IMR-90 (cell line): ENCODE data around the gene CALY. TPM values are rescaled to one million over a fixed set of nuclear protein-coding genes. Genes with fewer than 3 reads are reported as not detected.

ENCODE experiments used
- ATAC-seq: fragments of 200-7000 bp; cut with Tn5 transposase; 2 replicates; pipeline ENCODE4 v1.9.1; 2020; ENCODE audit warnings: low read depth, mild to moderate bottlenecking, moderate library complexity
- BruUV-seq: library from RNA; stranded (reverse); fragments of 400-500 nt; replicated peaks from 2 replicates; lab custom pipeline; 2021; lab: Mats Ljungman, UMichigan
- CTCF ChIA-PET: fragments of 300-600 bp; formaldehyde crosslinking; extraction: SDS; loops from one replicate; lab custom pipeline; 2021; ENCODE audit warnings: antibody characterized with exemption; lab: Yijun Ruan, JAX
- POLR2A ChIA-PET: fragments of 300-600 bp; sonication (Branson Sonifier 250); formaldehyde crosslinking; loops from one replicate; lab custom pipeline; 2022; ENCODE audit warnings: antibody characterized with exemption; ENCODE audit not compliant: unreplicated experiment; lab: Charles Lee
- DNase-seq: peaks from one replicate; pipeline ENCODE4 v3.0.0; 2013
- H2AFZ ChIP-seq: replicated peaks from 2 replicates; pipeline ENCODE3; 2013; ENCODE audit warnings: low read length, mild to moderate bottlenecking; ENCODE audit not compliant: poor library complexity
- H2AK5ac ChIP-seq: 2 replicates; pipeline ENCODE4 v1.6.1; 2013; ENCODE audit warnings: low read depth, low read length, inconsistent platforms
- H2AK9ac ChIP-seq: replicated peaks from 2 replicates; pipeline ENCODE3; 2013; ENCODE audit warnings: mild to moderate bottlenecking, low read depth, low read length, moderate library complexity; ENCODE audit not compliant: poor library complexity
- H2BK120ac ChIP-seq: 2 replicates; pipeline ENCODE4 v1.6.1; 2013; ENCODE audit warnings: low read depth, low read length, inconsistent platforms
- H2BK15ac ChIP-seq: 3 replicates; pipeline ENCODE4 v1.6.1; 2013; ENCODE audit warnings: low read depth, low read length, inconsistent platforms
- H2BK20ac ChIP-seq: 2 replicates; pipeline ENCODE4 v1.6.1; 2013; ENCODE audit warnings: low read depth, mild to moderate bottlenecking, inconsistent platforms, low read length, moderate library complexity
- H2BK5ac ChIP-seq: 2 replicates; pipeline ENCODE4 v1.6.1; 2013; ENCODE audit warnings: mild to moderate bottlenecking, low read depth, low read length, inconsistent platforms; ENCODE audit not compliant: poor library complexity, severe bottlenecking
- H3K14ac ChIP-seq: replicated peaks from 2 replicates; pipeline ENCODE4 v1.6.1; 2013; ENCODE audit warnings: low read depth, low read length, inconsistent platforms
- H3K18ac ChIP-seq: 2 replicates; pipeline ENCODE4 v1.6.1; 2013; ENCODE audit warnings: low read depth, low read length, control low read depth
- H3K23ac ChIP-seq: 2 replicates; pipeline ENCODE4 v1.6.1; 2013; ENCODE audit warnings: low read depth, low read length, inconsistent platforms
- H3K27ac ChIP-seq: 2 replicates; pipeline ENCODE4 v1.5.1; 2013; ENCODE audit warnings: mild to moderate bottlenecking, control low read depth, low read length; ENCODE audit not compliant: insufficient read depth
- H3K27me3 ChIP-seq: 2 replicates; pipeline ENCODE4 v1.6.1; 2013; ENCODE audit warnings: low read length; ENCODE audit not compliant: control insufficient read depth, insufficient read depth
- H3K36me3 ChIP-seq: 2 replicates; pipeline ENCODE4 v1.6.1; 2013; ENCODE audit warnings: low read length, mixed read lengths; ENCODE audit not compliant: control insufficient read depth, insufficient read depth
- H3K4ac ChIP-seq: 2 replicates; pipeline ENCODE4 v1.6.1; 2013; ENCODE audit warnings: low read depth, low read length, inconsistent platforms
- H3K4me1 ChIP-seq: 2 replicates; pipeline ENCODE4 v1.6.1; 2013; ENCODE audit warnings: low read length, mixed read lengths; ENCODE audit not compliant: control insufficient read depth, insufficient read depth
- H3K4me2 ChIP-seq: 2 replicates; pipeline ENCODE4 v1.6.1; 2013; ENCODE audit warnings: low read depth, mild to moderate bottlenecking, control low read depth, low read length, moderate library complexity
- H3K4me3 ChIP-seq: 2 replicates; pipeline ENCODE4 v1.5.1; 2013; ENCODE audit warnings: low read depth, mild to moderate bottlenecking, control low read depth, low read length, moderate library complexity; ENCODE audit not compliant: insufficient read depth
- H3K56ac ChIP-seq: 2 replicates; pipeline ENCODE4 v1.6.1; 2013; ENCODE audit warnings: low read length, inconsistent platforms; ENCODE audit not compliant: insufficient read depth; ENCODE audit errors: extremely low read depth
- H3K79me1 ChIP-seq, 2 experiments: 2 replicates each; pipeline ENCODE4 v1.6.1; 2013; ENCODE audit warnings: low read length in 2 of 2, inconsistent platforms in 1 of 2, low read depth in 1 of 2
- H3K9ac ChIP-seq: 2 replicates; pipeline ENCODE4 v1.6.1; 2013; ENCODE audit warnings: low read depth, low read length, control low read depth
- H3K9me1 ChIP-seq: 2 replicates; pipeline ENCODE4 v1.6.1; 2013; ENCODE audit warnings: low read length, inconsistent platforms; ENCODE audit not compliant: insufficient read depth
- H3K9me3 ChIP-seq: 2 replicates; pipeline ENCODE4 v1.6.1; 2013; ENCODE audit warnings: low read length; ENCODE audit not compliant: control insufficient read depth, insufficient read depth
- H4K20me1 ChIP-seq: 2 replicates; pipeline ENCODE4 v1.6.1; 2013; ENCODE audit warnings: low read length, inconsistent platforms; ENCODE audit not compliant: insufficient read depth
- H4K5ac ChIP-seq: 2 replicates; pipeline ENCODE4 v1.6.1; 2013; ENCODE audit warnings: mild to moderate bottlenecking, low read depth, low read length, control low read depth
- H4K8ac ChIP-seq, 2 experiments: 2 replicates each; pipeline ENCODE4 v1.6.1; 2013; ENCODE audit warnings: low read depth in 2 of 2, low read length in 2 of 2, control low read depth in 1 of 2, inconsistent platforms in 1 of 2
- H4K91ac ChIP-seq: 2 replicates; pipeline ENCODE4 v1.6.1; 2013; ENCODE audit warnings: low read depth, low read length, inconsistent platforms; ENCODE audit not compliant: insufficient read depth
- BHLHE40 ChIP-seq: fragments of 150-350 bp; IDR thresholded peaks from 2 replicates; pipeline ENCODE4 v1.6.1; 2016; ENCODE audit warnings: mild to moderate bottlenecking, low read depth, low read length
- CHD1 ChIP-seq: IDR thresholded peaks from 2 replicates; pipeline ENCODE4 v1.6.1; 2012; ENCODE audit warnings: low read depth, low read length, improper control_type of control experiment
- FOS ChIP-seq: fragments of 150-350 bp; IDR thresholded peaks from 2 replicates; pipeline ENCODE4 v1.6.1; 2016; ENCODE audit warnings: low read depth, low read length
- MAFK ChIP-seq: IDR thresholded peaks from 2 replicates; pipeline ENCODE4 v1.6.1; 2012; ENCODE audit warnings: low read depth, low read length, improper control_type of control experiment
- MAZ ChIP-seq: IDR thresholded peaks from 2 replicates; pipeline ENCODE4 v1.6.1; 2012; ENCODE audit warnings: low read depth, mild to moderate bottlenecking, low read length, improper control_type of control experiment, moderate library complexity, borderline replicate concordance
- MXI1 ChIP-seq: IDR thresholded peaks from 2 replicates; pipeline ENCODE4 v1.6.1; 2012; ENCODE audit warnings: low read depth, mild to moderate bottlenecking, low read length, moderate library complexity, borderline replicate concordance
- NFE2L2 ChIP-seq: fragments of 150-350 bp; IDR thresholded peaks from 2 replicates; pipeline ENCODE4 v1.6.1; 2016; ENCODE audit warnings: low read depth, mild to moderate bottlenecking, low read length
- POLR2A ChIP-seq: IDR thresholded peaks from 2 replicates; pipeline ENCODE4 v1.6.1; 2012; ENCODE audit warnings: mild to moderate bottlenecking, low read depth, low read length
- RAD21 ChIP-seq: IDR thresholded peaks from 2 replicates; pipeline ENCODE4 v1.6.1; 2012; ENCODE audit warnings: low read length, improper control_type of control experiment
- RCOR1 ChIP-seq: IDR thresholded peaks from 2 replicates; pipeline ENCODE4 v1.6.1; 2012; ENCODE audit warnings: mild to moderate bottlenecking, low read length, improper control_type of control experiment; ENCODE audit not compliant: insufficient replicate concordance
- RFX5 ChIP-seq: IDR thresholded peaks from 2 replicates; pipeline ENCODE4 v1.8.0; 2012; ENCODE audit warnings: low read depth, mild to moderate bottlenecking, low read length, moderate library complexity
- SMC3 ChIP-seq: fragments of 150-350 bp; IDR thresholded peaks from 2 replicates; pipeline ENCODE4 v1.6.1; 2016; ENCODE audit warnings: low read depth, mild to moderate bottlenecking, antibody characterized with exemption, low read length, moderate library complexity
- WGBS, 2 experiments: methylation state at CpG; one replicate each; pipeline versions ENCODE4 v1.1.5 to v1.1.7; 2013; ENCODE audit warnings: missing lambda C conversion rate in 2 of 2; ENCODE audit not compliant: insufficient read length in 1 of 2; ENCODE audit errors: extremely low coverage in 2 of 2; 5-methylcytosine and 5-hydroxymethylcytosine counted together
- dilution Hi-C: fragments of 300-500 bp; cut with HindIII; formaldehyde crosslinking; loops from one replicate; pipeline ENCODE4 v1.14.3; 2018; ENCODE audit warnings: low sequenced_read_pairs; ENCODE audit not compliant: unreplicated experiment
- in situ Hi-C: fragments of 300-500 bp; cut with MboI; formaldehyde crosslinking; loops from 3 replicates; pipeline ENCODE4 v1.14.3; 2019; ENCODE audit warnings: low sequenced_read_pairs, inconsistent platforms, mixed read lengths
- intact Hi-C: fragments of 100-400 bp; cut with micrococcal nuclease; formaldehyde crosslinking; loops from 2 replicates; pipeline ENCODE4 v1.10.0; 2022
- polyA plus RNA-seq, 3 experiments: library from polyadenylated mRNA; depleted of rRNA; stranded (reverse); fragments of >200 nt; gene quantifications; 2 replicates each; pipeline ENCODE4 v1.2.3, GENCODE V29; 2012; ENCODE audit warnings: low replicate concordance in 1 of 3
- total RNA-seq: library from RNA; depleted of rRNA; stranded (reverse); fragments of >200 nt; gene quantifications from 2 replicates; pipeline ENCODE4 v1.2.3, GENCODE V29; 2012
- TF ChIP-seq, protein P1 (sequence below): fragments of 150-350 bp; IDR thresholded peaks from 2 replicates; pipeline ENCODE4 v1.6.1; 2017; ENCODE audit warnings: mild to moderate bottlenecking, antibody characterized with exemption, low read length, low read depth
- TF ChIP-seq, protein P2 (sequence below): fragments of 150-350 bp; IDR thresholded peaks from 2 replicates; pipeline ENCODE4 v1.6.1; 2016; ENCODE audit warnings: low read depth, mild to moderate bottlenecking, low read length, moderate library complexity, borderline replicate concordance
- TF ChIP-seq, protein P3 (sequence below): conservative IDR thresholded peaks from 2 replicates; pipeline ENCODE4 v1.5.1; 2012; ENCODE audit warnings: mild to moderate bottlenecking, low read depth, low read length, improper control_type of control experiment

CALY gene
- total and polyA plus RNA-seq, 2 of the 4 experiments (the other 2 are of a cell fraction), result 0.34 TPM; not detected in 1

DNA sequence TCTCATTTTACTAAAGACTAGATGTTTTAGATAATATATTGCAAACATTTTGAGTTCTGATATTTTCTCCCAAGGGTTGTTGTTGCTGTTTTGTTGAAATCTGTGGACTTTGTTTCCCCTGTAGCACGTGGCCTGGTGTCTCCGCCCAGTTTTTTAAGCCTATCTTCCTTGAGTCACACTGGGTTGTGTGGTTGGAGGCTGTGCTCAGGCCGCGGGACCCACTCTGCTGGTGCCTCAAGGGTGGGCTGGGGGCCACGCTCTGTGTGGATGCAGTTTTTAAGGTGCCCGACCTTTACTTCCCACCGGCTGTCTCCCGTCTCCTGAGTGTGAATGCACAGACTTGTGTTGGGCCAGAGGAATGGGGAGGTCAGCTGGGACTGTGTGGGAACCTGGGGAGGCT, 6.2 kb upstream of the CALY start:
- H2AFZ ChIP-seq, result no peak overlapping the region
- H3K36me3 ChIP-seq, result no peaks in the 10 kb centered on the region
- dilution Hi-C loops, result no loop called here
- H2BK5ac ChIP-seq, result no peak overlapping the region
- H3K79me1 ChIP-seq, result no peaks in the 10 kb centered on the region
- H3K27ac ChIP-seq, result no peak overlapping the region
- no peaks in the 10 kb centered on the region for H3K9me1 ChIP-seq
- H3K18ac ChIP-seq, result no peak overlapping the region
- no peak overlapping the region for H2AK5ac ChIP-seq
- no peak overlapping the region for H4K5ac ChIP-seq
- TF ChIP-seq POLR2A (no peak), CHD1 (no peak), MAZ (no peak), MAFK (no peak), BHLHE40 (no peak), MXI1 (no peak), RAD21 (no peak), RFX5 (no peak), NFE2L2 (no peak), RCOR1 (no peak), SMC3 (no peak), FOS (no peak)
- TF ChIP-seq, protein P1, sequence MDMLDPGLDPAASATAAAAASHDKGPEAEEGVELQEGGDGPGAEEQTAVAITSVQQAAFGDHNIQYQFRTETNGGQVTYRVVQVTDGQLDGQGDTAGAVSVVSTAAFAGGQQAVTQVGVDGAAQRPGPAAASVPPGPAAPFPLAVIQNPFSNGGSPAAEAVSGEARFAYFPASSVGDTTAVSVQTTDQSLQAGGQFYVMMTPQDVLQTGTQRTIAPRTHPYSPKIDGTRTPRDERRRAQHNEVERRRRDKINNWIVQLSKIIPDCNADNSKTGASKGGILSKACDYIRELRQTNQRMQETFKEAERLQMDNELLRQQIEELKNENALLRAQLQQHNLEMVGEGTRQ, result no peak
- TF ChIP-seq, protein P2, sequence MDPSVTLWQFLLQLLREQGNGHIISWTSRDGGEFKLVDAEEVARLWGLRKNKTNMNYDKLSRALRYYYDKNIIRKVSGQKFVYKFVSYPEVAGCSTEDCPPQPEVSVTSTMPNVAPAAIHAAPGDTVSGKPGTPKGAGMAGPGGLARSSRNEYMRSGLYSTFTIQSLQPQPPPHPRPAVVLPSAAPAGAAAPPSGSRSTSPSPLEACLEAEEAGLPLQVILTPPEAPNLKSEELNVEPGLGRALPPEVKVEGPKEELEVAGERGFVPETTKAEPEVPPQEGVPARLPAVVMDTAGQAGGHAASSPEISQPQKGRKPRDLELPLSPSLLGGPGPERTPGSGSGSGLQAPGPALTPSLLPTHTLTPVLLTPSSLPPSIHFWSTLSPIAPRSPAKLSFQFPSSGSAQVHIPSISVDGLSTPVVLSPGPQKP, result no peak
- TF ChIP-seq, protein P3, sequence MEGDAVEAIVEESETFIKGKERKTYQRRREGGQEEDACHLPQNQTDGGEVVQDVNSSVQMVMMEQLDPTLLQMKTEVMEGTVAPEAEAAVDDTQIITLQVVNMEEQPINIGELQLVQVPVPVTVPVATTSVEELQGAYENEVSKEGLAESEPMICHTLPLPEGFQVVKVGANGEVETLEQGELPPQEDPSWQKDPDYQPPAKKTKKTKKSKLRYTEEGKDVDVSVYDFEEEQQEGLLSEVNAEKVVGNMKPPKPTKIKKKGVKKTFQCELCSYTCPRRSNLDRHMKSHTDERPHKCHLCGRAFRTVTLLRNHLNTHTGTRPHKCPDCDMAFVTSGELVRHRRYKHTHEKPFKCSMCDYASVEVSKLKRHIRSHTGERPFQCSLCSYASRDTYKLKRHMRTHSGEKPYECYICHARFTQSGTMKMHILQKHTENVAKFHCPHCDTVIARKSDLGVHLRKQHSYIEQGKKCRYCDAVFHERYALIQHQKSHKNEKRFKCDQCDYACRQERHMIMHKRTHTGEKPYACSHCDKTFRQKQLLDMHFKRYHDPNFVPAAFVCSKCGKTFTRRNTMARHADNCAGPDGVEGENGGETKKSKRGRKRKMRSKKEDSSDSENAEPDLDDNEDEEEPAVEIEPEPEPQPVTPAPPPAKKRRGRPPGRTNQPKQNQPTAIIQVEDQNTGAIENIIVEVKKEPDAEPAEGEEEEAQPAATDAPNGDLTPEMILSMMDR, result no peak
- H3K23ac ChIP-seq, result no peak overlapping the region
- no peak overlapping the region for H3K4me2 ChIP-seq
- no peak overlapping the region for H3K4ac ChIP-seq
- peaks cover 20% of the 10 kb centered on the region for H3K27me3 ChIP-seq
- no peak overlapping the region for H2BK15ac ChIP-seq
- no peaks in the 10 kb centered on the region for H3K4me1 ChIP-seq
- in situ Hi-C loops, result no loop called here
- DNase-seq, result no peak
- no peak overlapping the region for H4K8ac ChIP-seq
- no peaks in the 10 kb centered on the region for H4K20me1 ChIP-seq
- no peak overlapping the region for H3K9ac ChIP-seq
- H3K4me3 ChIP-seq, result no peak overlapping the region
- no peak overlapping the region for H3K56ac ChIP-seq
- H4K91ac ChIP-seq, result no peak overlapping the region
- H2BK120ac ChIP-seq, result no peak overlapping the region
- intact Hi-C loops, result no loop called here
- ChIA-PET CTCF (no interaction called here), POLR2A (no interaction called here)
- no TSS peak for BruUV-seq
- H3K9me3 ChIP-seq, result no peaks in the 10 kb centered on the region
- WGBS, 2 experiments, result no CpG with 5 or more reads among the region's 8 CpGs
- no peak for ATAC-seq
- H2BK20ac ChIP-seq, result no peak overlapping the region
- no peak overlapping the region for H3K14ac ChIP-seq
- peak overlapping the region; percentile 16 for H2AK9ac ChIP-seq
